ENCODE results near the gene RABGAP1L.

GRCh38 chr1:174274884-174275283 is 115.6 kb downstream of the RABGAP1L start:
- no peak for TF ChIP-seq CTCF (IDR thresholded peaks at IDR 0.05 in 8 of 11, conservative IDR thresholded peaks at IDR 0.05 in 3 of 11)
- TF ChIP-seq POLR2A (IDR thresholded peaks at IDR 0.05) = no peak

Measured in spleen (tissue), 7 donors.